Stimulated activated CD8-positive, alpha-beta memory T cell treated with anti-CD3 and anti-CD28 coated beads, Interleukin-15, amount 100 ng/mL, for 1 hour (primary cell): ENCODE data around the gene KLHL35.

Experiments
- DNase-seq: peaks from one replicate; pipeline ENCODE4 v3.0.0-alpha.2; 2020; ENCODE audit warnings: low read depth

Gene KLHL35

DNA sequence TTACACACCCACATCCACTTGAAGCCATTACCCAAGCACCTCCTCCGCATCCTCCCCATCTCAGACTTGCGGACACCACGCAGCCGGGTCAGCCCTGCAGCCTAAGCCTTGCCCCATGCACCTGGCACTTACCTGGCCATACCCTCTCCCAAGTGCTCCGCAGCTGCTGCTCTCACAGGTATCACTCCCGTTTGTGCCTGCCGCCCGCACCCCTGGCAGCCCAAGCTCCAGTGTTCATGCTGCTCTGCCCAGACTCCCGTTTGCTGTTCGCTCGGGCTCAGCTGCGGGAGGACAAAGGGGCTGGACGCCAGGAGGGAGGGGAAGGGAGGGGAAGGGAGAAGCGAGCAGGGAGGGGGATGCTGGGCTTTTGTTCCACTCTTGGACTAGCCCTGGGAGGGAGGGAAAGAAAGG, at the start of gene KLHL35:
TSS of gene KLHL35 (minus strand) at position 293 of the 411 bp plus-strand sequence. CDS start 2,574 bp downstream, outside the sequence.
- DNase-seq: no peak

DNA sequence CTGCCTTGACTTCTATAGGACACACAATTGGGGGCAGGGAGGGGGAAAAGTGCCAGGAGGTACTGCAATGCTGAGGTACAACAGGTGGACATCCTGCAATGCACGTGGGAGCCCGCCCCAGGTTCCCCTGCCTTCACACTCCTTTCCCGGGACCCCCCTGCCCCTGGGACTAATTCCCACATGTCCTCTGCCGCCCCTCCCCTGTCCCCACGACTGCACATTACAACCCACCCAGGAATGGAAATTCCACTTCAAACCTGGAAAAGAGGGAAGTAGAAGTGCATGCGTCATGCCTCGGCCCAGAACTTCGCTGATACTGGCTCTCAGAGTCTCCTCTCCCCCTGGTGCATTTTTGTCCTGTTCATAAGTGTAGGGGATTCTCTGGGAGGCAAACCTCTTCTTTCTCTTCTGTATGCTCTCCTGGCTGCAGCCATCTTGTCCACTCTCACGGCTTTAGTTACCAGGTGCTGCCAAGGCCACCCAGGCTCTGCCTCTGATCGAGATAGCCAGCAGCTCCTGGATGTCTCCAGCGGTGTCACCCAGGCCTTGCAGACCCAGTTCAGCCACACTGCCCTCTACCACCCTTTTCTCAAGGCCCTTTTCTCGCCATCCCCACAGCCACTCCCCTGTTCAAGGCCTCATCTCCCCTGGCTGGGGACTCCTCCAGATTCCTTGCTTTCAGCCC, 49.1 kb upstream of the KLHL35 start:
- no peak for DNase-seq

GRCh38 chr11:75481223-75481921, 48.4 kb upstream of the KLHL35 start:
- DNase-seq: no peak

GRCh38 chr11:75480185-75481175, 47.5 kb upstream of the KLHL35 start:
- DNase-seq: no peak

GRCh38 chr11:75479597-75480145, 46.7 kb upstream of the KLHL35 start:
- no peak for DNase-seq

DNA sequence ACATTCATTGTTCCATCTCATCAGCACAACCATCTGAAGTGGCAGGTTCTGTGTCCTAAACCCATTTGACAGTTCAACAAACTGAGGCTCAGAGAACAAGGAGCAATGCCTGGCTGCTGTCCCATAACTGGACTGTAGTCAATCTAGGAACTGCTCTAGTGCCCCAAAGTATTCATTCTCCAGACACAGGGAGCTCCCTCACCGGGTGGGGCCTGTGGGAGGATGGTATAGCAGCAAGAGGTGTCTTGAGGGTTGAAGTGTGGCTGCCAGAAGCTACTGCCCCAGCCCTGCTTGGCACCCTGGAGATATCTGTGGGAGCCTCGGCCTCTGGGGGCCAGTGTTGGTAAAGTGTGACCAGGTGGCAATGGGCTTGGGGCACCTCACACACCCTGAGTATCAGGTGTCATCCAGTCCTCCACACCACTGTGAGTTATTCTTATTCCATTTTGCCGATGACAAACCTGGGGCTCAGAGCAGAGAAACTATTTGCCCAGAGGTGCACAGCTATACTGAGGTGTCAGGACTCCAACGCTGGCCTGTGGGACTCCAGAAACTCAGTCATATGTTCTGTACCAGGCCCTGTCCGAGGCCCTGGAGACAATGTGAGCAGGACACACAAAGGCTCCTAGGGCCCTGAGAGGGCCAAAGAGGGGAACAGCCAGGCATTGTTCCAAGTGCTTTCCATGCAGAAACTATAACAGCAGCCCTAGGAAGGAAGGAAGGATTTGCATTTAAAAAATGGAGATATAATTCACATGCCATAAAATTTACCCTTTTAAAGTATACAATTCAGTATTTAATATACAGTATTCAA, 46.0 kb upstream of the KLHL35 start:
- no peak for DNase-seq

DNA sequence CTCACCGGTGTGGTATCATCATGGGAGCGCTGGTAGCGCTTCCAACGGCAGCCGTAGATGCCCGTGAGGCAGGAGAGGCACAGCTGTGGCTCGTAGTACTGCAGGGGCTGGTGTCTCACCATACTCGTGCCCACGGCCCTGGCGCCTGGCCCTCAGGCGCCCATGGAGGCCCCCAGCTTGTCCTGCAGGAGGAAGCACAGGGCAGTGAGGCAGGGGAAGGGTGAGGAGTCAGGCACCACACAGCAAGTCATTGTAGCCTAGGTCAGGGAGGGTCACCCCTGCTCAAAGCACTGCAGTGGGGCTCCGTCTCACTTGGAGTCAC, 44.6 kb upstream of the KLHL35 start:
- no peak for DNase-seq

DNA sequence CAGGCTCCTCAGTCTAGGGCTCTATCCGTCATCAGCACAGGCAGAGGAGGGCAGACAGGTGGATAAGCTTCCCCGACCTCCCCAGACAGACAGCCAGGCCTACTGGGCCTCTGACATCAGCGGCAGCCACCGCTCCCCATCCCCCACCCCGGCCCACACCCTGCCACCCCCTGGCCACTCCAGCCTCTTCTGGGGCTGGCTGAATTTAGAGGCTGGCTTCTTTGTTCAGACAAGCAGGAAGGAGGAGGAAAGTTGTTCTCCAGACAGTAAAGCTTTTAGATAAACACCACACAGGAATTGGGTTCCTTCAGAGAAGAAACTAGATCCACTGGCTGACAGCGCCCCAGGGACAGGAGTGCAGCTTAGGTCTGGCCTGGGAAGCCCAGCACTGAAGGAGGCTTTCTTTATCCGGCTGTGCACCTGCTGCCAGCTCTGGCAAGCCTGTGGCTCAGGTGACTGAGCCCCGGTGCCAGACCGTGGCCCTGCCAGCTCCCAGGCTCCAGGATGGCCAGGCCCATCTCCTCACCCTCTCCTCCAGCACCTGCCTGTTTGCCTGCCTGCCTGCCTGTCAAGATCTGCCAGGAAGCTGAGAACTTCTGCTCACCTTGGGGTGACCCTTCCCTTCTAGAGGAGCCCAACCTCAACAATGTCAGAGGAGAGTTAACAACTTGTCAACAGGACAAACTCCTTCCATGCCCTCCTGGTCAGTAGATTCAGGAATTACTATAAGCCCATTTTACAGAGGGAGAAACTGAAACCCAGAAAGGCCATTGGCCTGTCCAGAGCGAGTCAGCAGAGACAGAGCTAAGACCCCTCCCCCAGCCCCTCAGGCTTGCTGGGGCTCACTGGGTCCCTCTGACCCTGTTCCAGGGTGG, 44.0 kb upstream of the KLHL35 start:
- no peak for DNase-seq

- DNase-seq: no peak
Measured at GRCh38 chr11:75475767-75476650, 43.0 kb upstream of the KLHL35 start.

DNA sequence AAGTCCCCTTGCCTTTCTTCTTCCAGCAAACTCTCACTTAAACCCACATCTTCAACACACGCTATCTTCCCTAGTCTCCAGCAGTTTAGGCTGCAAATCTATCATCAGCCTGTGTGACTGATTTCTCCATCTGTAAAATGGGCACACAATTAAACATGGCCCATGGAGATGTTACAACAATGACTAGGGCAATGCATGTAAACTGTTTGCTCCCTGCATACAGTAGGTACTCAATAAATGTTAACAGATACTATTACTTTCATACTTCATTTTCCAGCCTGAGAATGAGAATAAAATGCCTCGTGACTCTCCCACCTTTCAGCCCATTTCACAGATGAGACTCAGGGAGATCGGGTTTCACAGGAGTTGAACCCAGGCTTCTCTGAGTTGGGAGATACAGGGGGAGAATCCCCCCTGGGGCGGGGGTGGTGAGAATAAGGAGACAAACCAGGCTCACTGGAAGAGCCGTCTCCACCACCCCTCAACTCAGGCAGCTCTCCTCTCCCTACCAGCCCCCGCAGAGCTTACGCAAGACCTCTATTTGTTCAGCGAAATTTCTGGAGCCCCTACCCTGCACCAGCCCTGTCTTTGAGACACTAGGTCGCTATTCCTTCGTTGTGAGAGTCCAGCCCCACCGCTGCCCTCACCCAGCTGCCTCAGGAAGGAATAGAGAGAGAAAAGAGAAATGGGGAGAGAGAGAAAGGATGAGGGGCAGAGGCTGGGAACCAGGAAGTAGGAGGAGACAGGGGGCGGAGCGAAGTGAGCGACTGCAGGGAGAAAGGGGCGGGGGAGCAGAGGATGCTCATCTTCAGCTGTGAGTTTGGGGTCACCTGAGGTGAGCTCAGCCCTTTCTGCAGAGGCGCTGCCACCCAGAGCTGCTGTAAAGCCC, 42.1 kb upstream of the KLHL35 start:
- peak; percentile 30 for DNase-seq

DNA sequence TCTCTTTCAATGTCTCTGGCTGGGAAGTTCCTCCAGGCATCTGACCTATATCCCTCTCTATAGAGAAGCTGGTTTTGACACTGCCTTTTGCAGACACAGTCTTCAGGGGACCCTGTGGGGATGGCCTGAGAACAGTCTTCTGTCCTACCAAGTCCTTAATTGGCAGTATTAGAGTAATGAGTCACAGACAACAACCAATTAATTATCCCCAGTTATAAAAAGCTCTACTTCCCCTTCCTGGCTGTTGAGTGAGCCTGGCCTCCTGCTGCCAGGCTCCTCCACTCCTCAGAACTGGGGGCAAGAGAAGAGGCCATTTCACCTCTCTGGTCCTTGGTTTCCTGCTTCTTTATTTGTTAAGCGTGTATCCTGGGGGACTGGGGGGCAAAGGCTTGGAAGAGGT, 41.2 kb upstream of the KLHL35 start:
- no peak for DNase-seq

GRCh38 chr11:75473684-75474083, 40.7 kb upstream of the KLHL35 start:
- no peak for DNase-seq

GRCh38 chr11:75472081-75472732, 39.2 kb upstream of the KLHL35 start:
- no peak for DNase-seq

- no peak for DNase-seq
Measured at GRCh38 chr11:75471176-75471973, 38.4 kb upstream of the KLHL35 start.

- DNase-seq: no peak
Measured at GRCh38 chr11:75470476-75471080, 37.6 kb upstream of the KLHL35 start.

DNA sequence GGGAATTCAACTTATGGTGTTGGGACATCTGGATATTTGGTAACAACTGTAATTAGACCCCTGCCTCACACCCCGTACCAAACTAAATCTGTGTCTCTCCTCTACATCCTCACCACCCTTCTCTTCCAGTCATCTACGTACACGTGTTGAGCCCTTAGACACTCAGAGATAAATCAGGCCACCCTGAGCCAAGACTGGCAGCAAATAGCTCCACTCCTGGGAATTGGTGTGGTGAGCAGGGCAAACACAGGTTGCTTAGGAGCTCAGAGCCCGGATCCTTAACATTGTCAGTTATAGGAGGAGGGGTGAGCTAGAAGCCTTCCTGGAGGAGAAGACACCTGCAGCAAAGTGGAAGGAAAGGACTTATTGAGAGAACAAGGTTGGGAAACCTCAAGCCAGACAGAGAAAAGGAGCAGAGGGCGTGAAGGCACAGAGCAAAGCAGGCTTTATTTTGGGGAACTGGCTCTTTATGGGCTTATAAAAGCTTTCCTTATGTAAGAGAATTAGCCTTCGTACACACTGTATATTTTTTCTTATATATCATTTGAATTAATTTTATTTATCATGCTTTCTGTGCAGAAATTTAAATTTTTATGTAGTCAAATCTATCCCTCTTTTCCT, 36.9 kb upstream of the KLHL35 start:
- DNase-seq: no peak
